ENCODE results near the gene MMD.

Gene MMD

GRCh38 chr17:55348749-55349354 lies 72.8 kb downstream of the MMD start:
- DNase-seq (ENCODE audit: low read depth) = peak; percentile 4

- DNase-seq (ENCODE audit: low read depth) = no peak
These were observed 74.3 kb downstream of the MMD start for GRCh38 chr17:55347341-55347740.

- no peak for DNase-seq (ENCODE audit: low read depth)
These were observed 75.0 kb downstream of the MMD start for GRCh38 chr17:55346658-55347057.

- no peak for DNase-seq (ENCODE audit: low read depth)
These were observed 76.5 kb downstream of the MMD start for GRCh38 chr17:55345132-55345531.

GRCh38 chr17:55344514-55344997 lies 77.1 kb downstream of the MMD start:
- DNase-seq (ENCODE audit: low read depth) = no peak

GRCh38 chr17:55343900-55344513 lies 77.6 kb downstream of the MMD start:
- no peak for DNase-seq (ENCODE audit: low read depth)

GRCh38 chr17:55342800-55343585 lies 78.6 kb downstream of the MMD start:
- DNase-seq (ENCODE audit: low read depth) = no peak
